Tongue (tissue), 2 donors: ENCODE data around the gene HOXA7. TPM values are rescaled to one million over a fixed set of nuclear protein-coding genes. Genes with fewer than 3 reads are reported as not detected.

Experiments used
- DNase-seq: peaks from one replicate; pipeline ENCODE4 v3.0.0-alpha.2; 2015
- total RNA-seq: library from RNA; depleted of rRNA; stranded (reverse); fragments of >200 nt; gene quantifications from one replicate; pipeline ENCODE4 v1.2.3, GENCODE V29; 2014

Gene HOXA7
- total RNA-seq, result not detected

DNA sequence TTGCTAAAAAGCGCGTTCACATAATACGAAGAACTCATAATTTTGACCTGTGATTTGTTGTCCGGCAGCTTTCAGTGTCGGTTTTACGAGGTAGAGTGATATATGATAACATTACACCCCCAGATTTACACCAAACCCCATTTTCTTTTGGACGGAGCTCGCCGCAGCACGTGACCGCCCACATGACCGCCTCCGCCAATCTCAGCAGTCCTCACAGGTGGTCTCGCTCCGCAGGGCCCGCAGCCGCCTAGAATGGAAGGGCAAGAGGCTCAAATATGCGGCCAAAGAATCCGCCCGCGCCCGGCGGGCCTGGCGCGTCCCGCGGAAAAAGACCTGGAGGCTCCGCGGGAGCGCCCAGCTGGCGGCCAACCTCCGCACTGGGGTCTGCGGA lies at the start of gene HOXA7:
Gene HOXA7 (minus strand): TSS at position 168 of the 391 bp plus-strand sequence. CDS start 130 bp downstream, at position 38.
- DNase-seq, result no peak

DNA sequence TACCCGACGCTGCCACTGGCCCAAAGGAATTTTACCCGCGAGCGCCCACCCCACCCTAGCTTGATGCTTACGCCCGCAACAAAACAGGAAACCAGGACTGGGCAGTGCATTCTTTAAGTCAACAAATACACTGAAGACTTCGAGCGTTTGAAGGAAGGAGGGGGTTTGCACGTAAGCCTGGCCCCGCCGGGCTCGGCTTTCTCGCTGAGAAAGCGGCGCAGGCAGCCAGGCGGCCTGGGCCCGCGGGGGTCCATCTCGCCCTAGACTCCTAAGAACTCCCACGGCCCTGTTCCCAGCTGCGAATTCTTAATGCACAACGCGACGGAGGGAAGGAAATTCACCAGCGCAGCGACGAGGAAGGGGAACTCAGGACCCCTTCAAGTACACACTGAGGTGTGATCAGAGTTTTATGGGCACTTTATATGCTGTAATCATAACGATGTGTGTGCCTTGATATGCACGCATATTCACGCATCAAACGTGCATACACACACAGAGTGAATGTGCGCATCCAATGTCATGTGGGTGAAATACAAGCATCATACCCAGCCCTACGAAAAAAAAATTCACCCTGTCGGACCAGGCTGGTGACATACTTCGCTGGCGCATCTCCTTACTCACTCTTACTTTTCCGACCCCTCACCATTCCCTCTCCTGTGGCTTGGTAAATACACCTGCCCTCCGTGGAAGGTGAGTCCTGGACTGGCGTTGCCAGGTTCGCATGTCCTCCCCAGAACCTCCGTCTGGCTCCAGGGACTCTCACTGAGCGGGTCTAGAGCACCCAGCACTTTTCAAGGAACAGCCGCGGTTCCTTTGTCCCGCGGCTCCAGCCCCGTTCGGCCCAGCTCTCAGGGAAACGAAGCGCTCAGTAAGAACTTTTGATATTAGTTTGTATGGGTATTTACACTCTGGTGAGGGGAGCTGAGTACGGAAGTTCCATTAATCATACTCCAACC lies 49.1 kb upstream of the HOXA7 start:
- no peak for DNase-seq

DNA sequence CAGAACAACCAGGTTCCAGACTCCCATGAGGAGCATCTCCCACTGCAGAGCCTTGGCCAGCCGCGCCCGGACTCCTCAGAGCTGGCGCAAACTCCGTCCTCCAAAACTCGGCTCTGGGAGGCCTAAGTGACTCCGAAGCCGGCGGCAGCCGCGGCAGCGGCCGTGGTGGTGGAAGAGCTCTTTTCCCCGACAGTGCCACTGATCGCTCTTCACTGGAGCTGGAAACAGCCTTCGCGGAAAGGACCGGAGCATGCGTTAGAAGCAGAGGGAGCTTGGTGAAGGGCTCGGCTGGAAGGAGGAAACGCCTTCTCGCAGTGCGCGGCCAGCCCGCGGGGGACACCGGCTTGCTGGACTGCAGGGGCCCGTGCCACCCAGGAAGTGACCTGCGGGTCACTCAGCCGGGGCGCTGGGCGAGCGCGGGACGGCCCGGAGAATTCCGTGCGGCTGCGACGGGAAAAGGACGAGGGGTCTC lies 48.4 kb upstream of the HOXA7 start:
- no peak for DNase-seq

DNA sequence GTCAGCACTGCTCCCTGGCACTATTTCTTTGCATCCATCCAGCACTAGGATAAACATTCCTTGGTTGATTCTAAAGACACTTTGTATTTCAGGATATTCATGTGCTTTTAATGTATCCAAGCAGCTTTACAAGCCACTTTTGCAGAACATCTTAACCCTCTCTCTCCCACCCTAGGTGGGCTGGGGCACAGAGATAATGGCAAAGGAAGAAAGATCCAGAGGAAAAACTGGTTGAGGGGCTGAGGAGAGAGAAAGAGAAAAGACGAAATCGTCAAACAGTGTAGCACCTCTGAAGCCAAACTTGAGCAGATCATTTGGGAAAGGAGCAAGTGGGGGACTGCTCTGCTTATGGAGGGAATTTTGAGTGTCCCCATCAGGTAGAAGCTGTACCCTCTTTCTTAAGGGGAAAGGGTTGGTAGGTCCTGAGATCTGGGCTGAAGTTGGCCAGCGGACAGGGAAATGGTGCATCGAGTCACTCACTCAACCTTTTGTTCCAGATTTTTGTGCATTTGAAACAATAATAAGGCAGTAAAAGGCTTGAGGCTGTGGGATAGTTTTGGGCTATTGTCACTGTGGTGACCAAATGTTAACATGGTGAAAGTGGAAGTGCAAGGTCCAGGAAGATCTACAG lies 47.6 kb upstream of the HOXA7 start:
- no peak for DNase-seq

DNA sequence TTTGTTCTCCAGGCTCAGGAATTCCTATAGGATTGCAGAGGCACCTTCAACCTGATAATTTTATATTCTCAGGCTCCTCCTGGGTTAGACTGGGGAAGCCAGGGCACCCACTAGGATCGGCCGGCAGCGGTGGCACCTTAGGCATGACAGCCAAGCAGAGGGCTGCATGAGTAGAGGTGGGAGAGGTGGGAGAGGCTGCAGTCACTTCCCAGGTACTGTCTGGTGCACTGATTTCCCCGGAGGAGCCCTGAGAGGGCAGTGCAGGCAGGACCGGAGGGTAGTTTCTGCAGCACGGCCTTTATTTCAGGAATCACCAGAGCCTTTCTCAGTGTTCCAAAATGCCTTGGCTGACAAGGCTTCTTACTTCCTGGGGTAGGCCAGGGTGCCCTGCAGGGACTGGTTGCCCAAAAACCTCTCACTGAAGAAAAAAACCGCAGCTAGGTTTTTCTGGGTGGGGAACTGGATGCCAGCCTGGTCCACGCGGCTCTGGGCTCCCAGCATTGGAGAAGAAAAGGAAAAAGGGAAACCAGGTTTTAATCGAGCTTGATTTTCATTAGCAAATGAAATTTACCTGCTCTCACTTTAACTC lies 47.0 kb upstream of the HOXA7 start:
- no peak for DNase-seq

DNA sequence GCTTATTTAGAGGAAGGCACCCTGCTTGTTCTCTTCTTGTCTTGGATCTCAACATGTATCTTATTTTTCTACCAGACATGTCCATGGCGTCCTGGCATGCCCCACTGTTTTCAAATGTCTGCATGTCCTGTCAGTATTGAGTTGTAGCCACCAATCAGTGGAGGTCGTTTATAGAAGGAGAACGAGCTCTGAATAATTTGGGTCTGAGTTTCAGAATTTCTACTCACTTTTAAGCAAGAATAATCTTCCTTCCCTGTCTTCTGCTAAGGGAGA lies 46.3 kb upstream of the HOXA7 start:
- no peak for DNase-seq

DNA sequence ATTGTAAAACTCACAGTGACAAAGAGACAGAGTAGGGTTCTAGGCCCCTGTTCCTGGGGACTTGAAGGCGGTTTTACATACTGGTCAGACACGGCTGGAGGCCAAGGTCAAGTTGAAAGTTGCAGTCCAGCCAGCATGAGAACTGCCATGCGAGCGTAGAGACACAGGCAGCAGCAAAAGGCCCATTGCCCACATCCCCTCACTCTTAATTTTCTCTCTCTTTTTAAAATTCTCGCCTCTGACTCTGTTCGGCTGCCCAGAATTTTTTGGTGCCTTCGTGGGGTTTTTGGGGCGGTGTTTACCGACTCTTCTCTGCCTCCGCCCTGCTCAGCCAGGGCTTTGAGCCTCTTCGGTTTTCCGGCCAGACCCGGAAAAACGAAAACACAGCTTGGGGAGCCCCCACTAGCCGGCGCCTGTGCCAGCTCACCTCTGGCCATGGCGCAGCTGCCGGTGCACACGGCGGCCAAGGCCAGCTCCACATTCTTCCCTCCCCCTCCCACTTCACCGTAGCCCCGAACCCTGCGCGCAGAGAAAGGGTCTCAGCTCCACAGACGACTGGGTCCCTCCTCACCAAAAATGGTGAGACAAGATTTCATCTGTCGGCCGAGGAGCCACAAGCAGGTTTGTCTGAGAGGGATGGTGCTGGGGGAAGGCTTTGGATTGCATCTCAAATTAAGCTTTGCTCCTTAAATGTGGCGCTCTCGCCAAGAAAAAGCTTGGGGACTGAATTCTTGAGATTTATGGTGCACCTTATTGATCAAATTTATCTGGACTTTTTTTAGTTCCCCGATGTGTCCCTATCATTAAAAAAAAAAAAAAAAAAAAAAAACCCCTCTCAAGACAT lies 45.8 kb upstream of the HOXA7 start:
- no peak for DNase-seq

DNA sequence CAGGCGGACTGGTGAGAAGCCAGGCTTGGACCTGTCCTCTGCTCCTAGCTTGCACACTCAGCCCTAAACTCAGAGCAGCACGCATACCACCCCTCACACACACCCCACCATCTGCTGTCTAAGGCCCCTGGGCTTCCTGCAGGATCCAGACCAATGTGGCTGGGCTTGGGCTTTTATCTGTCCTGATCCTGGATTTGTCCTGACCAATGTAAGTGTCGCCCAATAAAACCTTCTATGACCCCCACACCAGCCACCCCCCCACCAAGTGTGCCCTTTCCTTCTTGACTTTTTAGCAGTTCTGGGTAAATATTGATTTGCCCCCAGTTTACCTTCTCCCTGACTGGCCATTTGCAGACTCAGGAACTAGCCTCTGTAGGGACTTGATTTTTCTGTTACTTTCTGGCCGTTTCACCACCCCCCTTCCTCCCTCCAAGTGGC lies 45.1 kb upstream of the HOXA7 start:
- DNase-seq, result no peak

DNA sequence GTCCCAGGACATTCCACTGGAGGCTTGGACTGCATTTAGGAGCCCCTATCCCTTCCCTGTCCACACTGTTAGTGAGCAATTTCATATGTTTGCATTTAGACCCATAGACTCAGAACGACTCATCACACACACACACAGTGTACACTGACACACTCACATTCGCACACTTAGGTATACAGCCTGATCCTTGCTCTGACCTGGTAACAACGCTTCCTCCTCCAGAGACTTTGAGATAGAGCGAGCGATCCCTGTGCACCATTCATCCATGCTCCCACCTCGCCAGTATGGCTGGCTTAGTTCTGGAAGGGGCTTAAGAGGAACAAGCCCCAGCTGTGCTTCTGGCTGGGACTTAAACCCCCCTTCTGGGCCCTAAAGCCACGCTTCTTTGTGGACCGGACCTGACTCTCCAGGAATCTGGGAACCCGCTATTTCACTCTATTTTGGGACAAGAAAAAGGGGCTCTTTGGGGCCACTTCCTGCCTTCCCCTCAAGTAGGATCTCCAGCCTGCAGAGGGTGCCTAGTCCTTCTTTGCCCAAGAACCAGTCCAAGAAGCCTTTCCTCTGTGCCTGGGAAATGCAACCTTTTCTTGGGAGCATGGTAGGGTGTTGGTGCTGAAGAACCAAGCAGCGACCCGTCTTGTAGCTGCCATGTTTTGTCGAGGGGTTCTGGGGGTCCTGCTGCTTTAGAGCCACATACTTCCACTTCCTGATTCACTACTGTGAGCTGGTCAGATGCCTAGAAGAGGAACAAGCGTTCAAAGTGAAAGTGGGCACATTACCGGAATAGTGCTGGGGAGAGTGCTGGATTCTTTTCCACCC lies 44.5 kb upstream of the HOXA7 start:
- DNase-seq, result no peak

DNA sequence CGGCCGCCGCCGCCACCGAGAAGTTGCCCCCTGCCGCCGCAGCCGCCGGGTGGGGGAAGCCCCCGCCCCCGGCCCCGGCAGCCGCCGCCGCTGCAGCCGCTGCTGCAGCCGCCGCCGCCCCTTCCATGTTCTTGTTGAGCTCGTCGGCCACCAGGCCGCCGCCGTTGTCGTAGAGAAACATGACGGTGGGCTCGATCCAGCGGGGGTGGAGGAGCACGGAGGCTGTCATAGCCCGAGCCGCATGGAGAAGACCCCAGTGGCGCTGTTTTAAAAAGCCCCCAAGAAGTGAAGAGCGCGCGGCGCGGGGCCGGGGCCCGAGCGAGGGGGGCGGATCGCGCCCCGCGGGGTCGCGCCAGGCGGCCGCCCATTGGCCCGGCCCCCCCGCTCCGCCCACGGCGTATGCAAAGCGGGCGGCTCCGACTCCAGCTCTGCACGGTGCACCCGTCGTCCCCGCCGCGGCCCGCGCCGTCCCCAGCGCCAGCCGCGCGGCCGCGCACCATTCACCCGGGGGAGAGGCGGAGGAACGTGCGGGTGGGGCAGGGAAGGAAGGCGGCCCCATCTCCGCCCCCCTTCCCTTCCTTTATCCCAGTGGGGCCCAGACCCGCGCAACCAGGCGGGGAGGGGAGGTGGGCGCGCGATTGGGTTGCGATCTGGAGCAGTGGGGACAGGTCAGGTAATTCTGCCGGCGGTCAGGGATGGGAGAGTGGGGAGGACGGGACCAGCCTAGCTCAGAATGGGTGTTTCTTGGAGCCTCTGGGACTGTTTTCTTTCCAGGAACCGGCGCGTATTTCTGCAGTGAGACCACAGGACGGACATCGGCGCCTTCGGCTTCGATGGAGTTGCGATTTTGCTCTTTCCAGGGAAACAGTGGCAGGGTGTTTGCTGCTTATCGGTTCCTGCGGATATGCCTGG lies 43.6 kb upstream of the HOXA7 start, which contains the start of gene HOXA13:
Gene HOXA13 (minus strand): TSS at position 243 of the 912 bp plus-strand sequence. CDS start 14 bp downstream, at position 229.
- DNase-seq, result no peak

DNA sequence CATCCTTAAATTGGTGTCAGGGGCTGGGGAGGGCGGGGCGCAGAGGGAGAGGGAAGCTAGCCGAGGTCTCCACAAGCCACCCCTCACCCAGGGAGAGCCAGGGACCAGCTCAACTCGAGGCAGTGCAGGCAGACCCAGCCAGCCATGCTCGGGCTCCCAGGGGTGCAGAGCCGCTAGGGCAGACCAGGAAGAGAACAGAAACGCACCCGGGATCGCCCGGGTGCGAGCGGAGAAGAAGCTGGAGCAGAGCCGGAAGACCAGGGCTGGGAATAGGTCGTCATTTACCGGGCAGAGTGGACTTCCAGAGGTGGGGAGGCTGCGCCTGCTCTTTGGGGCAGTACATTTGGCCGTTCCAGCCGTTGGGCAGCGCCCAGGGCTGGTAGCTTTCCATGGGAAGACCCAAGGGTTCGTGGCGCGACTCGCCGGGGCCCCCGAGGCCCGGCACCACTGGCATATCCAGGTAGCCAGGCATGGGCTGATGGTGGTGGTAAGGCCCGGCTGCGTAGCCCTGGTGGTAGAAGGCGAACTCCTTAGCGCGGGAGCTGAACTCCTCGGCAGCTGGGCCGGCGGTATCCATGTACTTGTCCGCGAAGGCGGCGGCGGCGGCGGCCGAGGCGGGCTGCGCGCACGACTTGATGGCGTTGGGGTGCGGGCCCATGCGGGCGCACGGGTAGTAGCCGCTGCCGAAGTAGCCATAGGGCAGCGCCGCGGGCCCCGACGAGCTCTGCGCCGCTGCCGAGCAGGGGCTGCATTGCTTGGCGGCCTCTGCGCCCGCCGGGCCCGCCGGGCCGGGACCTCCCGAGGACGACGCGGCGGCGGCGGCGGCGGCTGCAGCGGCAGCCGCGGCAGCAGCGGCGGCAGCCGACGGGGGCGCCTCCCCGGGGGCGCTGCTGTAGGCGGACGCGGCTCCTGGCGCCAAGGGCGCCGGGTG lies 42.7 kb upstream of the HOXA7 start:
- DNase-seq, result no peak

DNA sequence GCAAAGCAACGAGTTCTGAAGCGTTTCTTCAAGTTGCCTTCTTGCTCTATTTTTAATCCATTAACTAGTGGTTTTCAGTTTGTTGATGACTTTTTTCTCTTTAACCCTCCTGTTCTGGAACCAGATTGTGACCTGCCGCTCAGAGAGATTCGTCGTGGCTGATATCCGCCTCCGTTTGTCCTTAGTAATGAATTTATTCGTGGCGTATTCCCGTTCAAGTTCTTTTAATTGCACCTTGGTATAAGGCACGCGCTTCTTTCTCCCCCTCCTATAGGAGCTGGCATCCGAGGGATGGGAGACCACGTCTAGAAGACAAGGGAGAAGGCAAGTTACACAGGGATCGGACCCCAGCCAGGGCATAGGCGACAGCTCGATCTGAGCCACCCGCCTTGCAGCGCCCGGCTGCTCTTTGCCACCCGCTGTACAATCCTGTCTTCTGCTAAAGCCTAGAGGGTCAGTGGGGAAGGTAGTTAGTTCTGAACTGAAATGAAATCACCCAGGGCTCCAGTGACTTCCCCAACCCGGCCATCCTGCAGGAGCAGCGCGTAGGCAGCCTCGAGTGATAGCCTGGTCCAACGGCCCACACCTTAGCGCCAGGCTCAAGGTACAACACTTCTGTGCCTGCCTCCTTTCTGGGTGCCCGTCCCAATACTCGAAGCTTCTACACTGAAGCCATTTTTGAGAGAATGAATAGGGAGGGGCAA lies 41.8 kb upstream of the HOXA7 start:
- no peak for DNase-seq

DNA sequence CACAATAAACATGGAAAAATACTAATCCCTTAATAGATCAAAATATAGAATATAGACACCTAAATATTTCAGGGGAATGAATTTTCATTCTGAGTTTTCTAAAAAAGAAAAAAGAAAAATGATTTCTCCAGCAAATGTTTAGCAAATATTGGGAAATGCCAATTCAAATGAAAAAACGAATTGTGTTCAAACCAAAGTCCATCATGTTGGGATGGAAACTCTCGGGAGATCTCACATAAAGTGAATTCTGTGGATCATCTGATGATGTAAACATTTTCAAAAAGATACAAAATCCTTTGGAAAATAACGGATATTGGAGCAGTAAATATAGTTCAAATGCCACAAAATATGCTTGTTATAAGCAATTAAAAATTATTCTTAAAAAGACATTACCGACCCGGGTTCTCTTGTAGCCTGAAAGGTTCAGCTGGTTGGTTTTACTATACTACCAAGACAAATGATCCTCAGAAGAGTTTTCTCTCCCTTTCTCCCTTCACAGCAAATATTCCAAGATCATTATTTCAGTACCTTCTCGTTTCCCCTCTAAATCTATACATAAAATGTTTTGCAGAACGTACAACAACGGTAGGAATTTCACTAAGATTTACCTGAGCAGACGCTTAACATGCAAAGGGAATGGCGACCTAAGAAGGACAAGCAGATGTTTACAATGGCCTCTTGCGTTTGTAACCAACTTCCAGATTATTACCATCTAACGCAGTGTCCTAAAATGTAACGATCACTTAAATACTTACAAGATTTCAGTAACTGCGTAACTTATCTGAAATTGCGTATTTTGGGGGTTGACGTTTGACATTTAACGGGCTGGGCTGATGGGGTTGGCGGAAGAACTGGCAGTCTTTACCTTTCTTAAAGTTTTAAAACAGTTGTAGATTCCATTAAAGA lies 40.9 kb upstream of the HOXA7 start:
- peak; percentile 44 for DNase-seq

DNA sequence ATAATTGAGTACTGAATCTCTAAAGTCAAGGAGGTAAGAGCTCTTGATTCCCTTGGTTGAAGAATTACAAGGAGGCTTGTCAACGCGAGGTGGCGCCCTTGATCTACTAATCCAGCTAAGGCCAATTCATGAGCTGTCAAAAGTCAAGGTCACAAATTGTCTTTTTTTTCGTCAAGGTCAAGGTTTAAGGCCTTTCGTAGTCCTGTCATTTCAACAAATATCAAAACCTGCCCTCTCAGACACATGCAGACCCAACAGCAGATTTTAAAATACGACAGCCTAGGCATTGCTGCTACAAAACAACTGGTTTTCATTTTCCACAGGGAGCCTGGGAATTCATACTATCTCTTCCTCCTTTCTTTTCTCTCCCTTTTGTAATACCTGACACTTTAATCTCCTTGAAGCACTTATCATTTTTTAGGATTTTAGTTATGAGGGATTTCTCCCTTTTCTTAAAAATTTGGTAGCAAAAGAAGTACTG lies 39.9 kb upstream of the HOXA7 start:
- peak; percentile 92 for DNase-seq

DNA sequence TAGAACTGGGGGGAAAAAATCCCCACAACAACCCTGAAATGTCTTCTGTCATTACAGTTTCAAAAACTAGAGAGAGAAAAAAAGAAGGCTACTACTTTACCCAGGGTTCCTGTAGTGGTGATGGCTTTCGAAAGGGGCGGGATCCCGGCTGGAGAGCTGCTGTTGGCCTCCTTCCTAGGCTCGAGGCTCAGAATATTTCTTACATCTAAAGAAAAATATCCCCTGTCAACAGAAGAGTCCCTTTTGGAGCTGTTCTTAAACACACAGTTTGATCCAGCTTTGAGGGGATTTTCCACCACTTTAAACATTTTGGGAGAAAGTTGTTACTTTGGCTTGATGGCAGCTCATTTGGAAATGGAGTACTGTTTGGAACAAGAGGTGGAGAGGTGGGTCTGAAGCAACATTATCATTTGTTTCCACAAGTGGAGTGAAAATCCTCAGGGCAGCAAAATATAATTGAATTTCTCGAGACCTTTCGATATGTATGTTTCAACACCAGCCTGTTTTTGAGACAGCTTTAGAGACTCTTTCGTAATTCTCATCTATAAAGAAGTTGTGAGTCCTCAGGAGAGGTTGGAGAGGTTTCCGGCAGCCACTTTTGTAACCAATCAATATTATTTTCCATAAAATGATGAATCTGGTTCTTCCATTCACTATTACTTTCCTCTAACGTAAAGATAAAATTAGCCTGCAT lies 38.4 kb upstream of the HOXA7 start:
- peak; percentile 1 for DNase-seq

DNA sequence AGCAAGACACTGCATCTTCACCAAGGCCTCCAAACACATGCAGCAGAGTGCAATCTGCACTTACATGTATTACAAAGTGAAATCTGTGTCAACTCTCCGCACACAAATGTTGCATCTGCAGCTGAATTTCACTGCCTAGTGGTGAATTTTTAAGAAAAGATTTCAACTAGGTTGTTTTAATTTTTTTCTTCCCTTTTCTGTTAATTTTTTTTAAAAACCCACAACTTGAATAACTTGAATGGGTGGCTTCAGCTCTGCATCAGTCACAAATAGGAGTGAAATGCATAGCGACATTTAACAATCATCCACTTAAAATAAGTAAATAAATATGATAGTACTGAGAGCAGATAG lies 37.5 kb upstream of the HOXA7 start:
- no peak for DNase-seq
